ENCODE data around the gene CHD6. TPM values are rescaled to one million over a fixed set of nuclear protein-coding genes. Genes with fewer than 3 reads are reported as not detected.

The CHD6 gene, protein sequence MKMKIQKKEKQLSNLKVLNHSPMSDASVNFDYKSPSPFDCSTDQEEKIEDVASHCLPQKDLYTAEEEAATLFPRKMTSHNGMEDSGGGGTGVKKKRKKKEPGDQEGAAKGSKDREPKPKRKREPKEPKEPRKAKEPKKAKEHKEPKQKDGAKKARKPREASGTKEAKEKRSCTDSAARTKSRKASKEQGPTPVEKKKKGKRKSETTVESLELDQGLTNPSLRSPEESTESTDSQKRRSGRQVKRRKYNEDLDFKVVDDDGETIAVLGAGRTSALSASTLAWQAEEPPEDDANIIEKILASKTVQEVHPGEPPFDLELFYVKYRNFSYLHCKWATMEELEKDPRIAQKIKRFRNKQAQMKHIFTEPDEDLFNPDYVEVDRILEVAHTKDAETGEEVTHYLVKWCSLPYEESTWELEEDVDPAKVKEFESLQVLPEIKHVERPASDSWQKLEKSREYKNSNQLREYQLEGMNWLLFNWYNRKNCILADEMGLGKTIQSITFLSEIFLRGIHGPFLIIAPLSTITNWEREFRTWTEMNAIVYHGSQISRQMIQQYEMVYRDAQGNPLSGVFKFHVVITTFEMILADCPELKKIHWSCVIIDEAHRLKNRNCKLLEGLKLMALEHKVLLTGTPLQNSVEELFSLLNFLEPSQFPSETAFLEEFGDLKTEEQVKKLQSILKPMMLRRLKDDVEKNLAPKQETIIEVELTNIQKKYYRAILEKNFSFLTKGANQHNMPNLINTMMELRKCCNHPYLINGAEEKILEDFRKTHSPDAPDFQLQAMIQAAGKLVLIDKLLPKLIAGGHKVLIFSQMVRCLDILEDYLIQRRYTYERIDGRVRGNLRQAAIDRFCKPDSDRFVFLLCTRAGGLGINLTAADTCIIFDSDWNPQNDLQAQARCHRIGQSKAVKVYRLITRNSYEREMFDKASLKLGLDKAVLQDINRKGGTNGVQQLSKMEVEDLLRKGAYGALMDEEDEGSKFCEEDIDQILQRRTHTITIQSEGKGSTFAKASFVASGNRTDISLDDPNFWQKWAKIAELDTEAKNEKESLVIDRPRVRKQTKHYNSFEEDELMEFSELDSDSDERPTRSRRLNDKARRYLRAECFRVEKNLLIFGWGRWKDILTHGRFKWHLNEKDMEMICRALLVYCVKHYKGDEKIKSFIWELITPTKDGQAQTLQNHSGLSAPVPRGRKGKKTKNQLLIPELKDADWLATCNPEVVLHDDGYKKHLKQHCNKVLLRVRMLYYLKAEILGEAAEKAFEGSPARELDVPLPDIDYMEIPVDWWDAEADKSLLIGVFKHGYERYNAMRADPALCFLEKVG (N-terminal part only)
- 16.4 and 18.5 TPM in 2 replicates for total RNA-seq (2014; rRNA removed; shearing (Covaris generic))

DNA sequence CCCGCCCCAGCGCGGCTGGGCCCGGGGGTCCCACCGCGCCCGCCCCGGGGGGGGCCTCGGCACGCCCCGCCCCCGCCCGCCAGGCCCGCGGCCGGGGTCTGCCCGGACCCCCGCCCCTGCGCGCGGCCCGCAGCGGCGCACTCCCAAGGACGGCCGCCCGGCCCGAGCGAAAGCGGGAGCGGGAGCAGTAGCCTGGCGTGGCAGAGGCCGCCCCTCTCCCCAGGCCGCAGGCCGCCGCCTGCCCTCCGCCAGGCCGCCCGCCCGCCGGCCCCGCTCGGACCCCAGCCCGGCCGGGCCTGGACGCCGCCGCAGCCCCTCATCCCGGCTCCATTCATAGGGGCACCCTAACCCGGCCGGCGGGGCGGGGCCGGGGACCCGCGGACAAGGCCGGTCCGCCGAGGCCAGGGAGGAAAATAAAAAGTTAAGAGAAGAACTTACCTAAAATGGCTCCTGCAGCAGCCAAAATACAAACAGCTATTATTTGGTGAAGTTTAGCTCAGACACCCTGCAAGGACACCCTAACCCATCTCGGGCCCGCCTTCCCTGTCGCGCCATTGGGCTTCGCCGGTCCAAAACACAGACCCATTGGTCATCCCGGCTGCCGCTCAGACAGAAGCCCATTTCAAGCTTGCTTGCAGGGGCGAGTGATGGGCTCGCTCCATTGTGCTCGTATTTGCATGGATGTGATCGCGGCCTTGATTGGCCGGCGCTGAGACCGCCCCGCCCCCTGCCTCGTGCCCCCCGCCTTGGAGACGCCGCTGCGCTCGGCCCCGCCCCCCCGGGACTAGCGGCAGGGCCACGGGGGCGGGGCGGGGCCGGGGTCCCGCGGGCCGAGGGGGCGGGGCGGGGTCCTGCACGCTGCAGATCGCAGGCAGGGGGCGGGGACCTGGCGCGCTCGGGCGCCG is at the start of gene CHD6:
CHD6 (minus strand) TSS at position 476 of the 905 bp plus-strand sequence. CDS start 67,040 bp downstream, outside the sequence.
- DNase-seq (ENCODE audit: low spot score) = peak; percentile 100

DNA sequence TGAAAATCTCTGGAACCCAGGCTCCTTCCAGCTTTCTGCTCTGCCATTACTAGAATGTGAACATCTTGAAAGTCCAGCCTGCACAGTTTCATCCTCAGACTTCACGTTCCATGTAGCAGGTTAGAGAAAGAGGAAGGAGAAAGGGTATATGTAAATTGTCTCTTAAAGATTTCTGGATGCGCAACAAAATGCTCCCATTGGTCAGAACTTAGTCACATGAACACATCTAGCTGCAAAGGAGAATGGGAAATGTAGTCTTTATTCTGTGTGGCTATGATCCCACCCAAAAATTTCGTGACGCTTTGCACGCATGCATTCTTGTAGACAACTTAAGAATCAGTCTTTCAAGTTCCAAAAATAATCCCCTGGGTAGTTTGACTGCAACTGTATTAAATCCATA is 46.4 kb upstream of the CHD6 start:
- DNase-seq (ENCODE audit: low spot score) = peak; percentile 45

DNA sequence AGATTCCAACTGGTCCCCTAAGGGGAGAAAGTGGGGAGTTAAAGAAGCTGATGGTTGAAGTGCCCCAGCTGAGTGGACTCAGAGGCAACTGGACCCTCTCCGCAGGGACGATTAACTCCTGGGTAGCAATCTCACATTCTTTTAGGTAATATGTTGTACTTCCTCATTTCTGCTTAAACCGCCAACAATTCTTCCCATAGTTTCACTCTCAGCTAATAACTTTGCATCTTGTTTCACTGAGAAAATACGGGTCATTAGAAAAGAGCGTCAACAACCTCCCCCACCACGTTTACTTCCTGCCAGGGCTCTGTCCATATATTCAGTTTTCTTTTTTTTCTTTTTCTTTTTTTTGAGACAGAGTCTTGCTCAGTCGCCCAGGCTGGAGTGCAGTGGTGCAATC is 39.5 kb upstream of the CHD6 start:
- DNase-seq (ENCODE audit: low spot score) = no peak

DNA sequence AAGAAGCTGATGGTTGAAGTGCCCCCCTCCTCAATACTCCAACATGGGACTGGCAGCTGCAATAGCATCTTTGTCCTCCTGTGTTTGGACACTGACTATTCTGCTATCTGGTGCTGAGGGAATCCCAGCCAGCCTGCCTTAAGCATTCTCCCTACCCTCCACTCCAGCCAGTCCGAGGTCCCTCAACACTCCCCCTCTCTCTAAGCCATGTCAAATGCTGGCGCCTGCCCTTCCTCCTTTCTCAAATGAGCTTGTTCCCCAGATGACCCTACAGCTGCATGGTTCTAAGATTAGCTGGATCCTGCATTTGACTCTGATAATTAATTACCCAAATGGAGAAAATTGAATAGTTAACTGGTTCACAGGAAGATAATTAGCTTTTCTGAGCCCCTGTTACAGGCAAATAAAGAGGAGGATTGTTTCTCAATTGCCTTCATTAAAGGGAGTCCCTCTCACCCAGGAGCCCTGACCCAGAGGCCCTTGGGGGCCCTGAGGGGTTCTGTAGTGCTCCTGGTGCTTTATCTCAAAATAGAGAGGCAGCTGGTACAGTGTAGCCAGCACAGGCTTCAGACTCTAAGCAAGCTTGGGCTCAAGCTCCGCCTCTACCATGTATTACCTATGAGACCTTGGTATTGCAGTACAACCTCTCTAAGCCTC is 37.9 kb upstream of the CHD6 start:
- DNase-seq (ENCODE audit: low spot score) = no peak

DNA sequence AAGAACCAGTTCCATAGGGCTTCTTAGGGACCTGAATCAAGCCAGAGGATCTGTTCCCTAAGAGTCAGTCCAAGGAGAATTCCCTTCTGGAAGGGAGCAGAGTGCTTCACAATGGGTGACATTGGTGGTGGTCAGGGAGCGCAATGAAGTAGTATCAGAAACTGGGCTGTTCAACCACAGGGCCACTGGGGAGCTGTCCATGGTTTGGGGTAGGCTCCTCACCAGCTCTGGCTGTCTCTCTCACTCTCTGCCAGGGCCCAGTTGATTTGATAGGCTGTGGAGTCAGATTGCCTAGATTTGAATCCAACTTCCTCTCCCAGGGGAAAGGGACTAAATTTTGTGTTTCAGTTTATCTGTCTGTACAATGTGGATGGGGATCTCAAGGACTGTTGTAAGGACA is 36.7 kb upstream of the CHD6 start:
- DNase-seq (ENCODE audit: low spot score) = peak; percentile 54

DNA sequence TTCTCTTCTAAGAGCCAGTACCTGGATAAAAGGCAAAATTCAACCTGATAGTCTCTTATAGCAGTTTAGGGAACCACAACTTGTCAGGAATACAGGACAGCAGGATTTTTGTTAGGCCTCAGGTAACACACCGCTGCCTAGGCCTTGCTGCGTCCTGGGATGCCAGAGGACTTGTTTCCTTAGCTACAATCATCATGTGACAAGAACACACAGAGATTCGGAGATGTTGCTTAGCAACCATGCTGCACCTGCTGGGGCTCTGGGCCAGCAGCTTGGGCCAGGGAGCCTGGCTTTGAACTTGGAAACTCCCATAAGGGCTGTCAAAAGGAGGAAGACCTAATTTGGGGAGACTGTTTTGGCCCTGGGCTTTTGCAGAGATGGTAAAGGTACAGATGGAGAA is 36.1 kb upstream of the CHD6 start:
- no peak for DNase-seq (ENCODE audit: low spot score)

DNA sequence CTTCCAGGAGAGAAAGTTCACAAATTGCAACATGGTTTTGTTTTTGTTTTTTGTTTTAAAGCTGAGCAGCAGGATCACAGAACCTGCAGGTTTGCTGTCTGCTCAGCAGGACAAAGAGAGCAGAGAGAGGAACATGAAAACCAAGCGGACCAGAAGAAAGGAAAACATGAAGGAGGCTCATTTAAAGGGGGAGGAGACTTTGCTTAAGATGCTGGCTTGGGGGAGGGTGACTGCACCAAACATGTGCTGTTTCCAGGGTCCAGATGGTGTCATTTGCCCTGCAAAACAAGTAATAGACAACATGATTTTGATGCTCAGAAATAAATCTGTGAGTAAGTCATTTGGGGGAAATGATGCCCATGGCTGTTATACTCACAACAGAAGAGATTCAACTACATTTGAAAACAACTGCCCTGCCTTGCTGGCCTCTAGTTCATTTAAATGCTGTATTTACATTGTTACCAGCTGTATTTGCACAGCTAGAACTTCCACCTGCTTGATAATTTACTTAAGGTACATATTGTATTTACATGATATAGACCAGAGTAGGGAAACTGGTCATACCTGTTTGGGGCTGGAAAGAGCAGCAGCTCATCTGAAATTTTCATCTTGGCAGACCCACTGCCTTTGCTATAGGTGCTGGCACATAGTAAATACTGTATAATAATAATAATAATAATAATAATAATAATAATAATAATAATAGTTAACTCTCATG is 32.2 kb upstream of the CHD6 start:
- DNase-seq (ENCODE audit: low spot score) = peak; percentile 94

DNA sequence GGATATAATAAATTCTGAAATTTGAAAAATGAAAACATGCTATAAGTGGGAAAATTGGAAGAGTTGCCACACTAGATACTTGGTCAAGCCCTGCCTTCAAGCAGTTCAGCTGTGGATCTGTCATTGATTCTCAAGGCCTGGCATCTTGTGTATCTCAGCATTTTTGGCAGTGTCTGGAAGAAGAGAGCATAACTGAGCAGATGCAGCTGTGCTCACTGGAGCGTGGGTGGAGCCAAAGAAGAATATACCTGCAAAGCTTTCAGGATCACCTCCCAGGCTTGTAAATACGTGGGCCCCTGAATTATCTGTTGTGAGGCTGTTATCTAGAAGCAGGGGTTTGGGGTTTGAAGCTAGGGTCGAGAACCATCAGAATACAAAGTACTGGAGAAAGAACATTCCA is 31.3 kb upstream of the CHD6 start:
- peak; percentile 19 for DNase-seq (ENCODE audit: low spot score)

DNA sequence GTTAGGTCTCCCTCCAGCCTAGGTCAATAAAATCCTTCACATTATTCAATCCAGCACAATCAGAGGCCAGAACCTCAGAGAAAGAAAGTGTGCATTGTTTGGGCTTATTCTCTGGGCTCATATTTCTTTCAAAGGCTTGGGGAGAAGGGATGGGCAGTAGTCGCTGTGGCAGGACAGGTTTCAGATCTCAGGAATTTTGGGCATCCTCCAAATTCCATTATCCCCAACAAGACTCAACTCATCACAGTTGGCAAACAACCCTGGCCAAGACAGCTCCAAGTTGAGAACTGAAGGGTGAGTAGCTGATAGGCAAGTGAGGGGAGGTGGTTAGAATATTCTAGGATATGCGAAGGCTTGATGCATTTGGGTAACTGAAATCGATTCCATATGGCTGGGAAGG is 27.2 kb upstream of the CHD6 start:
- DNase-seq (ENCODE audit: low spot score) = no peak

DNA sequence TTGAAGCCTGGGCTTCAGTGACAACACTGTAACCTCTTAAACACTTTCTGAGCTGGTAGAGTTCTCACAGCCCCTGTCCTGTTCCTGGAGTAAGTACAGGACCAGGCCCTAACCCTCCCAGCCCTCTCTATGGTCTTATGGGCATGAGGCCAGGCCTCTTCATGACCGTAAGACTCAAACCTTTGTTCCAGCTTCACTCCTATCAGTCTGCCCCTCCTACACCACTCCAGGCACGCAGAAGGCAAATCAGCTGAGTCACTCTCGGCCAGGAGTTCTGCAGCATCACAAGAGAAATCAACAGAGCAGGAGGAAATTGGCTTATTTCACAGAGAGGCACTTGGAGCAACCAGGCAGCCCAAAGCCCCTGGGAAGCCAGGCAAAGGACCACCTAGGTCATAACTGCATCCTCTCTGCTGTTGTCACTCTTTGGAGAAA is 25.3 kb upstream of the CHD6 start:
- peak; percentile 77 for DNase-seq (ENCODE audit: low spot score)

DNA sequence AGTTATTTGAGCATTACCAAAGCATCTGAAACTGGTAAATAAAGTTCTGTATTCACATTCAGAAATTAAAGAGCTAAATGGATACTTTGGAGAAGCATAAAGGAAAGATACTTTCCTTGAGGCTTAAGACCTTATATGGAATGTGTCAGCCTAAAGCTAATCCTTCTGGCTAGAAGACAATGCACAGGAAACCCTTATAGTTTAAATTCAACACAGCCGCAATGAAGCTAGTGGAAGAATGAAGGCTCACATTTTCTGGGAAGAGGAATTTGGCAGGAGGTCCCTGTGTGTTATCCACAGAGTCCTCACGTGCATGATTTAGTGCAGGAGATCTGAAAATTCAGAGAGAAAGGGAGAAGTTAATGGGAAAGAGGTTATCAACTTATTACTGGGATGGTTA is 21.5 kb upstream of the CHD6 start:
- DNase-seq (ENCODE audit: low spot score) = no peak

DNA sequence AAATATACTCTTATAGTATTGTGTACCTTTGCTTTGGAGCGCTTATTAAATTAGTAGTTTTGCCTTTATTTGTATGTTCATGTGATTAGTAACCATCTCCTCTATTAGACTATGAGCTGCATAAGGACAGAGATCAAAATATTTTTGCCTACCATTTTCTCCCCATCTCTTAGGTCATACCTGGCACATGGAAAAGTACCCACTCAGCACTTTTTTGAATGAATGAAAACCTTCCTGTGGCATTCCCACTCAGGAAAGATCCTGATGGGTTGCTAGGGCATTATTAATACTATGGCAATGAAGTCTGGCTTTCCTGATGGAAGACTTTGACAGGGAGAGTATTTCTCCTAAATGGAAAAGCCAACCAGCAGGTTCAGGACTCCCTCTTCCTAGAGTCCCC is 20.3 kb upstream of the CHD6 start:
- no peak for DNase-seq (ENCODE audit: low spot score)

DNA sequence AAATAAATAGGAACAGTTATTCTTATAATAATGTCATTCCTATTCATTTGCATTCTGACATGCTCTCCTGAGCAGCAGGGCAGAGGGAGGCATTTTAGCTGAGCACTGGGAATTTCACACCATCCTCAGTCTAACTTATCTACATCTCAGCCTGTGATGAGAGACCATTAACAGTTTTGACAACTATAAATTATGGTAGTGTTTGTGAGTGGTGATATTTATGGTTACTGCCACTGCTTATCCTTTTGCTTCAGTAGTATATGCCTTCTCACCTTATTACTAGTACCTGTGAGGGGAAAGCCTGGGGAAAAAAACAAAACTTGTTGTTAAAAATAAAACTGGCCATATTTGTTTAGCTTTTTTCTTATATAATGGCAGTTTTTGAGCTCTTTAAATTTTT is 17.0 kb upstream of the CHD6 start:
- no peak for DNase-seq (ENCODE audit: low spot score)

DNA sequence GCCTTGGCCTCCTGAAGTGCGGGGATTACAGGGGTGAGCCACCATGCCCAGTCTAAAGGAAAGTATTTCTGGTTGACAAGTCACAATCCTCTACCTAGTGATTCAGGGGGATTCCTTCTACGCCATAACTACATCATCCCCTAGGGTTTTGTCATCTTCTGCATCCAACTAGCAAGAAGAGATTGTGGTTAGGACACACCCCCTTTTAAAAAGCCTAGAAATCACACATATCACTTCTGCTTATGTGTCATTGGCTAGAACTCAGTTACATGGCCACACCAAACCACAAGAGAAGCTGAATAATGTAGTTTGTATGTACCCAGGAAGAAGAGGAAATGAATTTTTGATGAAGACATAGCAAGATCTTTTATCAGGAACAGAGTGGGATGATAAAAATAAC is 14.7 kb upstream of the CHD6 start:
- DNase-seq (ENCODE audit: low spot score) = no peak

DNA sequence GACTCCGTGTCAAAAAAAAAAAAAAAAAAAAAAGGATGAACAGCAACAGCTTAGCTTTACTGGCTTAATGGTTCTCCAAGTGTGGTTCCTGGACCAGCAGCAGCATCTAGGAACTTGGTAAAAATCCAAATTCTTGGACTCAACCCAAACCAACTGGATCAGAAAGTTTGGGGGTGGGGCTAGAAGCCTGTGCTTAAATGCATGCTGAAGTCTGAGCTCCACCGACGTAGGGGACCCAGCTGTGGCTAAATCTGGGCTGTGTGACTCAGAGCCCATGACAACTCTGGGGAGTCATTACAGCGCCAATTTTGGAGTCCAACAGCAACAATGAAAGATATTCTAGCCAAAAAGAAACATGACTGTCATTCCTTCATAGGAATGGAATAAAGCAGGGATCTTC is 13.6 kb upstream of the CHD6 start:
- DNase-seq (ENCODE audit: low spot score) = no peak

DNA sequence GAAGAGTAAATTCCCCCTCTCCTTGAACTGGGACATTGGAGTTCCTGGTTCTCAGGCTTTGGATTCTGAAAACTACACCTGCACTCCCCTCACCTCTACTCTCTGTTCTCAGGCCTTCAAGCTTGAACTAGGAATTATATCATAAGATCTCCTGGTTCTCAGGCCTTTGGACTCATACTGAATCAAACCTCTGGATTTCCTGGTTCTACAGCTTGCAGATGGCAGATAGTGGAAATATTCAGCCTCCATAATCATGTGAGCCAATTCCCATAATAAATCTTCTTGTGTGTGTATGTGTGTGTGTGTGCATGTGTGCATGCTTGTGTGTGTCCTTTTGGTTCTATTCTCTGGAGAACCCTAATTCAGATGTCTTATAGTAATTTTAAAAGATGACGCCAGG is 12.7 kb upstream of the CHD6 start:
- no peak for DNase-seq (ENCODE audit: low spot score)

DNA sequence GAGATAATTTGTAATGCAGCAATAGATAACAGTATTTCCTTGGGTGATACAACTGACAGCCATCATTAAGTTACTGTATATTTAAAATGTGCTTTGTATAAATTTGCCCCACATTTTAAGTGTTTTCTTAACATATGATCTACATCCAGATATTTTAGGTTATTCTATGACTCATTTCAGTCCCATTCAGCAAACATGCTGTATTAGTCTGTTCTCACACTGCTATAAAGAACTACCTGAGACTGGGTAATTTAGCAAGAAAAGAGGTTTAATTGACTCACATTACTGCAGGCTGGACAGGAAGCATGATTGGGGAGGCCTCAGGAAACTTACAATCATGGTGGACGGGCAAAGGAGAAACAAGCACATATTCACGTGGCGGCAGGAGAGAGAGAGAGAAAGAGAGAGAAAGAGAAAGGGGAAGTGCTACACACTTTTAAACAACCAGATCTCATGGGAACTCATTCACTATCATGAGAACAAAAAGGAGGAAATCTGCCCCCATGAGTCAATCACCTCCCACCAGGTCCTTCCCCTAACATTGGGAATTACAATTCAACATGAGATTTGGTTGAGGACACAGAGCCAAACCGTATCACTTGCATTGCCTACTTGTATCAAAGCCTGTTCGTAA is 9.6 kb upstream of the CHD6 start:
- no peak for DNase-seq (ENCODE audit: low spot score)

DNA sequence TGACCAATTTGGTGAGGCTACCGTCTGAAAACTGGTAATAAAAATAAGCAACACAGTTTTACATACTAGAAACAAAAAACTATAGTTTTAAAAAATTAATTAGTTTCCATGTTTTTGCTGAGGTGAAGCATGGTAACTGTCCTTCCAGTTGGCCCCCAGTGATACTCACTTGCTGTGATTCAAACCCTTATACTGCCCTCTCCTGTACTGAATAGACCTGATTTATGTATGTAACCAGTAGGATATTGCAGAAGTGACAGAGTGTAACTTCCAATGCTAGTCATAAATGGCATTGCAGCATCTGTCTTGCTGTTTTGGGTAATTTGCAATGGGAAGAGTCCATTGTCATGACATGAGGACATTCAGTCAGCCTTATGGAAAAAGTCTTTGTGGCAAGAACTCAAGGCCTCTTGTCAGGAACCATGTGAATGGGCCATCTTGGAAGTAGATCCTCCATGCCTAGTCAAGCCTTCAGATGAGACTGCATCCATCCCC is 8.9 kb upstream of the CHD6 start:
- DNase-seq (ENCODE audit: low spot score) = no peak
